Prostate gland (tissue), 2 donors: ENCODE data around the gene GNB5.

Experiments
- POLR2A ChIP-seq: fragments of 450-650 bp; IDR thresholded peaks from one replicate; pipeline ENCODE4 v1.6.1; 2016; ENCODE audit warnings: antibody characterized with exemption, mild to moderate bottlenecking
- TF ChIP-seq, protein P1 (sequence below), 4 experiments: fragments of 200-600 bp in 2 of 4; fragments of 450-650 bp in 2 of 4; sonication (generic) in 2 of 4; IDR thresholded peaks; 1 replicate in 3 of 4; 2 replicates in 1 of 4; pipeline ENCODE4 v1.5.1; 2016 to 2019; ENCODE audit warnings: antibody characterized with exemption in 4 of 4, mild to moderate bottlenecking in 2 of 4, moderate library complexity in 2 of 4

DNA sequence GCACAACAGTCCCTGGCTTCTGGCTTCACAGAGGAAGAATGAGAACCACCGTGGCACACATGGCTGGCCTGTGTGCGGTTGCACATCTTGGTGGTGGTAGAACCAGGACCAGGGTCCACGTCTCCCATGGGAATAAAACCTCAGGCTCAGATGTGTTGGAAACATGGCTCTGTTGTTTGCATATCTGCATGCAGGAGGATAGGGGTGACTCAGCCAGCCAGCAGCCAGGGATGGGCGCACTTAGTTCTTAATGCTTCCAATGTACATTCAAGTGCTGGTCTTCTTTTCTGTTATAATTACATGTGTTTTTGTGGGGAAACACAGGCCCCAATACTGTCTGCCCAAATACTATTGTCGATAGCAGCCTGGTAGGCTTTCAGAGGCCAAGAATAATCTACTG lies 42.8 kb downstream of the GNB5 start:
- no peak for TF ChIP-seq POLR2A
- TF ChIP-seq, protein P1, sequence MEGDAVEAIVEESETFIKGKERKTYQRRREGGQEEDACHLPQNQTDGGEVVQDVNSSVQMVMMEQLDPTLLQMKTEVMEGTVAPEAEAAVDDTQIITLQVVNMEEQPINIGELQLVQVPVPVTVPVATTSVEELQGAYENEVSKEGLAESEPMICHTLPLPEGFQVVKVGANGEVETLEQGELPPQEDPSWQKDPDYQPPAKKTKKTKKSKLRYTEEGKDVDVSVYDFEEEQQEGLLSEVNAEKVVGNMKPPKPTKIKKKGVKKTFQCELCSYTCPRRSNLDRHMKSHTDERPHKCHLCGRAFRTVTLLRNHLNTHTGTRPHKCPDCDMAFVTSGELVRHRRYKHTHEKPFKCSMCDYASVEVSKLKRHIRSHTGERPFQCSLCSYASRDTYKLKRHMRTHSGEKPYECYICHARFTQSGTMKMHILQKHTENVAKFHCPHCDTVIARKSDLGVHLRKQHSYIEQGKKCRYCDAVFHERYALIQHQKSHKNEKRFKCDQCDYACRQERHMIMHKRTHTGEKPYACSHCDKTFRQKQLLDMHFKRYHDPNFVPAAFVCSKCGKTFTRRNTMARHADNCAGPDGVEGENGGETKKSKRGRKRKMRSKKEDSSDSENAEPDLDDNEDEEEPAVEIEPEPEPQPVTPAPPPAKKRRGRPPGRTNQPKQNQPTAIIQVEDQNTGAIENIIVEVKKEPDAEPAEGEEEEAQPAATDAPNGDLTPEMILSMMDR (IDR thresholded peaks at IDR 0.05): no peak
